Measurements from ENCODE around the gene MRPL11. TPM values are rescaled to one million over a fixed set of nuclear protein-coding genes. Genes with fewer than 3 reads are reported as not detected.

Gene MRPL11
- polyA plus RNA-seq, 1 donor (not counting 4 experiments of a cell fraction or from before 2014, with no cell fraction given): 51.7 TPM

- peak overlapping the region; percentile 85 for H2AFZ ChIP-seq (ENCODE audit: control insufficient read depth, low read length)
- H3K79me2 ChIP-seq (ENCODE audit: control insufficient read depth, insufficient read depth, low read length): peaks cover 3% of the 10 kb centered on the region
- peaks cover 21% of the 10 kb centered on the region for H3K4me1 ChIP-seq (ENCODE audit: control insufficient read depth, extremely low read depth, insufficient read depth, low read length)
- H3K9me1 ChIP-seq (ENCODE audit: control insufficient read depth, extremely low read depth, insufficient read depth, low read length): peaks cover 2% of the 10 kb centered on the region
- no peak for DNase-seq (ENCODE audit: low read depth, low spot score)
- peak overlapping the region; percentile 72 to 83 (median 77) for H3K4me3 ChIP-seq (ENCODE audit: control insufficient read depth in 2 of 3, extremely low read depth in 1 of 3, insufficient read depth in 2 of 3, low read depth in 1 of 3, low read length in 3 of 3)
- no peaks in the 10 kb centered on the region for H3K9me3 ChIP-seq (ENCODE audit: control insufficient read depth, low read depth, low read length)
- peaks cover 7 to 8% of the 10 kb centered on the region in 2 experiments for H3K36me3 ChIP-seq (ENCODE audit: control insufficient read depth in 2 of 2, extremely low read depth in 1 of 2, insufficient read depth in 2 of 2, low read length in 2 of 2)
- dilution Hi-C loops (cut with MboI; ENCODE audit: extremely low pct_ligation_motif_present, low sequenced_read_pairs): no loop called here
- H4K20me1 ChIP-seq (ENCODE audit: control insufficient read depth, extremely low read depth, insufficient read depth, low read length): peaks cover 5% of the 10 kb centered on the region
- peak overlapping the region; percentile 91 for H3K9ac ChIP-seq (ENCODE audit: control insufficient read depth, extremely low read depth, insufficient read depth, low read length)
- no peak for TF ChIP-seq EZH2 (IDR thresholded peaks at IDR 0.05; ENCODE audit: low read length)
- TF ChIP-seq CTCF (optimal IDR thresholded peaks at IDR 0.05 in 1 of 3, IDR thresholded peaks at IDR 0.05 in 1 of 3, conservative IDR thresholded peaks at IDR 0.05 in 1 of 3; ENCODE audit: extremely low read depth in 1 of 3, insufficient read depth in 2 of 3, low read length in 3 of 3): peak; percentile 86 to 93 (median 91)
- peak; percentile 71 for FAIRE-seq
- peak overlapping the region; percentile 92 for H3K4me2 ChIP-seq (ENCODE audit: control insufficient read depth, extremely low read depth, insufficient read depth, low read depth, low read length)
- no peaks in the 10 kb centered on the region for H3K27me3 ChIP-seq (ENCODE audit: control insufficient read depth, extremely low read depth, insufficient read depth, low read length)
- H3K27ac ChIP-seq (ENCODE audit: control insufficient read depth, insufficient read depth, low read length): peak overlapping the region; percentile 96
Observed at GRCh38 chr11:66478729-66479393, 40.2 kb upstream of the MRPL11 start.

GRCh38 chr11:66477263-66478201 lies 38.9 kb upstream of the MRPL11 start:
- dilution Hi-C loops (cut with MboI; ENCODE audit: extremely low pct_ligation_motif_present, low sequenced_read_pairs): no loop called here
- no peak overlapping the region for H3K4me3 ChIP-seq (ENCODE audit: control insufficient read depth in 2 of 3, extremely low read depth in 1 of 3, insufficient read depth in 2 of 3, low read depth in 1 of 3, low read length in 3 of 3)
- peaks cover 2% of the 10 kb centered on the region for H3K9me1 ChIP-seq (ENCODE audit: control insufficient read depth, extremely low read depth, insufficient read depth, low read length)
- DNase-seq (ENCODE audit: low read depth, low spot score): no peak
- H3K4me1 ChIP-seq (ENCODE audit: control insufficient read depth, extremely low read depth, insufficient read depth, low read length): peaks cover 23% of the 10 kb centered on the region
- no peaks in the 10 kb centered on the region for H3K27me3 ChIP-seq (ENCODE audit: control insufficient read depth, extremely low read depth, insufficient read depth, low read length)
- H3K9ac ChIP-seq (ENCODE audit: control insufficient read depth, extremely low read depth, insufficient read depth, low read length): no peak overlapping the region
- no peak overlapping the region for H2AFZ ChIP-seq (ENCODE audit: control insufficient read depth, low read length)
- H3K79me2 ChIP-seq (ENCODE audit: control insufficient read depth, insufficient read depth, low read length): peaks cover 3% of the 10 kb centered on the region
- H3K27ac ChIP-seq (ENCODE audit: control insufficient read depth, insufficient read depth, low read length): no peak overlapping the region
- H3K4me2 ChIP-seq (ENCODE audit: control insufficient read depth, extremely low read depth, insufficient read depth, low read depth, low read length): no peak overlapping the region
- H4K20me1 ChIP-seq (ENCODE audit: control insufficient read depth, extremely low read depth, insufficient read depth, low read length): peaks cover 5% of the 10 kb centered on the region
- peaks cover 6 to 8% of the 10 kb centered on the region in 2 experiments for H3K36me3 ChIP-seq (ENCODE audit: control insufficient read depth in 2 of 2, extremely low read depth in 1 of 2, insufficient read depth in 2 of 2, low read length in 2 of 2)
- no peak for TF ChIP-seq EZH2 (IDR thresholded peaks at IDR 0.05; ENCODE audit: low read length)
- no peak for TF ChIP-seq CTCF (optimal IDR thresholded peaks at IDR 0.05 in 1 of 3, IDR thresholded peaks at IDR 0.05 in 1 of 3, conservative IDR thresholded peaks at IDR 0.05 in 1 of 3; ENCODE audit: extremely low read depth in 1 of 3, insufficient read depth in 2 of 3, low read length in 3 of 3)
- H3K9me3 ChIP-seq (ENCODE audit: control insufficient read depth, low read depth, low read length): no peaks in the 10 kb centered on the region
- FAIRE-seq: no peak
